B cell (primary cell): ENCODE measurements around the gene LCE1E.

Source experiments
- CTCF ChIP-seq: fragments of 200-600 bp; IDR thresholded peaks from one replicate; pipeline ENCODE4 v1.8.0; 2022; ENCODE audit warnings: antibody characterized with exemption, mild to moderate bottlenecking
- EZH2 ChIP-seq: IDR thresholded peaks from 2 replicates; pipeline ENCODE4 v1.6.1; 2012; ENCODE audit warnings: borderline replicate concordance, low read depth, mild to moderate bottlenecking, moderate library complexity, low read length; ENCODE audit not compliant: insufficient read depth, poor library complexity, severe bottlenecking

GRCh38 chr1:152776361-152776760, 9.7 kb upstream of the LCE1E start:
- no peak for TF ChIP-seq CTCF
- TF ChIP-seq EZH2: no peak
